ENCODE data around the gene FXR1. TPM values are rescaled to one million over a fixed set of nuclear protein-coding genes. Genes with fewer than 3 reads are reported as not detected.

The FXR1 gene
- total RNA-seq, 1 experiment from 2014 or later, result 215 TPM

DNA sequence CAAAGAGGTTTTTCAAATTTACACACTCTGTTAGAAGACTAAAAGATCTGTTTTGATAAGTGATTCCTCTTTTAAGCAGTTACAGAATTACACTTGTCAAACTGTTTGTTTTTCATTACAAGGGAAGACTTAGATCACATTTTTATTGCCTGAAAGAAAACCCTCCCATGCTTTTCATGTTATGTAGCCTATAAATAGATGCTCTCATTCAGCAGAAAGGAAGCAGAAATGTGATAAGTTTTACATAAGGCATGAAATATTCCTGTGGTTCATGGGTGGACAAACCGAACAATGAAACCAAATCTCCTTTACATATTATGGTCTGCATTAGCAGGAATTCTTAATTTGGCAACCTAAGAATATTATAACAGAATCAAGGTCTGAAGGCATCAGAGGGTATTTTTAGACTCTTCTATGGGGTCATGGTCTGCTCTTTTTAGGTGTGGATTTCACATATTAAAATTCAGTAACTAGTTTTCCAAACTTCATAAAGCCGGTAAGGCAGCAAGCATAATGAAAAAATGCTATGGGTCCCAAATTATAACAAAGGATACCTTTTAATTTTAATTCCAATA is 37.3 kb upstream of the FXR1 start:
- intact Hi-C loops (cut with micrococcal nuclease), result no loop called here

GRCh38 chr3:180881065-180881801 is 31.2 kb upstream of the FXR1 start:
- Histone ChIP-seq H4K20me1 (ENCODE audit: insufficient read depth) (no peaks in the 10 kb centered on the region; the same call in 1 of the 2 replicates), H2AFZ (ENCODE audit: low read depth, low read length, poor library complexity, severe bottlenecking) (no peak overlapping the region), H3K79me2 (ENCODE audit: insufficient read depth, low read length) (no peaks in the 10 kb centered on the region), H3K27ac (ENCODE audit: low read depth, low read length) (no peak overlapping the region), H3K4me2 (ENCODE audit: low read length) (no peak overlapping the region), H3K9me2 (ENCODE audit: insufficient read depth) (no peaks in the 10 kb centered on the region), H3K27me3 (ENCODE audit: insufficient read depth, low read length) (no peaks in the 10 kb centered on the region), H3K36me3 (ENCODE audit: control insufficient read depth in 1 of 2, insufficient read depth in 2 of 2, low read length in 2 of 2) (no peaks in the 10 kb centered on the region), H3K9me3 (ENCODE audit: control insufficient read depth in 1 of 2, insufficient read depth in 1 of 2, low read depth in 1 of 2, low read length in 2 of 2) (no peaks in the 10 kb centered on the region), H3K9ac (ENCODE audit: low read length) (no peak overlapping the region), H3K4me1 (ENCODE audit: control insufficient read depth in 1 of 2, insufficient read depth in 2 of 2, low read length in 2 of 2) (no peaks in the 10 kb centered on the region), H3K4me3 (replicated peaks in 1 of 2; ENCODE audit: low read depth in 1 of 2, low read length in 2 of 2) (no peak overlapping the region)
- DNase-seq (ENCODE audit: low read depth, low spot score) (no peak), ATAC-seq (no peak)
- intact Hi-C loops (cut with micrococcal nuclease), result no loop called here
- no peak for TF ChIP-seq ZFX (IDR thresholded peaks at IDR 0.05)
- no peak for TF ChIP-seq POLR2AphosphoS5 (IDR thresholded peaks at IDR 0.05; ENCODE audit: low read depth, low read length)
- no peak for TF ChIP-seq RAD21 (IDR thresholded peaks at IDR 0.05; ENCODE audit: low read depth)
- TF ChIP-seq EZH2 (IDR thresholded peaks at IDR 0.05), result no peak
- TF ChIP-seq SRF (IDR thresholded peaks at IDR 0.05; ENCODE audit: low read depth), result no peak
- TF ChIP-seq, protein P1, sequence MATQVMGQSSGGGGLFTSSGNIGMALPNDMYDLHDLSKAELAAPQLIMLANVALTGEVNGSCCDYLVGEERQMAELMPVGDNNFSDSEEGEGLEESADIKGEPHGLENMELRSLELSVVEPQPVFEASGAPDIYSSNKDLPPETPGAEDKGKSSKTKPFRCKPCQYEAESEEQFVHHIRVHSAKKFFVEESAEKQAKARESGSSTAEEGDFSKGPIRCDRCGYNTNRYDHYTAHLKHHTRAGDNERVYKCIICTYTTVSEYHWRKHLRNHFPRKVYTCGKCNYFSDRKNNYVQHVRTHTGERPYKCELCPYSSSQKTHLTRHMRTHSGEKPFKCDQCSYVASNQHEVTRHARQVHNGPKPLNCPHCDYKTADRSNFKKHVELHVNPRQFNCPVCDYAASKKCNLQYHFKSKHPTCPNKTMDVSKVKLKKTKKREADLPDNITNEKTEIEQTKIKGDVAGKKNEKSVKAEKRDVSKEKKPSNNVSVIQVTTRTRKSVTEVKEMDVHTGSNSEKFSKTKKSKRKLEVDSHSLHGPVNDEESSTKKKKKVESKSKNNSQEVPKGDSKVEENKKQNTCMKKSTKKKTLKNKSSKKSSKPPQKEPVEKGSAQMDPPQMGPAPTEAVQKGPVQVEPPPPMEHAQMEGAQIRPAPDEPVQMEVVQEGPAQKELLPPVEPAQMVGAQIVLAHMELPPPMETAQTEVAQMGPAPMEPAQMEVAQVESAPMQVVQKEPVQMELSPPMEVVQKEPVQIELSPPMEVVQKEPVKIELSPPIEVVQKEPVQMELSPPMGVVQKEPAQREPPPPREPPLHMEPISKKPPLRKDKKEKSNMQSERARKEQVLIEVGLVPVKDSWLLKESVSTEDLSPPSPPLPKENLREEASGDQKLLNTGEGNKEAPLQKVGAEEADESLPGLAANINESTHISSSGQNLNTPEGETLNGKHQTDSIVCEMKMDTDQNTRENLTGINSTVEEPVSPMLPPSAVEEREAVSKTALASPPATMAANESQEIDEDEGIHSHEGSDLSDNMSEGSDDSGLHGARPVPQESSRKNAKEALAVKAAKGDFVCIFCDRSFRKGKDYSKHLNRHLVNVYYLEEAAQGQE (IDR thresholded peaks at IDR 0.05; ENCODE audit: low read depth), result no peak
- TF ChIP-seq EGR1 (IDR thresholded peaks at IDR 0.05; ENCODE audit: low read depth), result no peak
- TF ChIP-seq MAX (IDR thresholded peaks at IDR 0.05), result no peak
- no peak for TF ChIP-seq POLR2A (IDR thresholded peaks at IDR 0.05; ENCODE audit: borderline replicate concordance, extremely low read depth, insufficient read depth, insufficient read length)
- TF ChIP-seq JUND (IDR thresholded peaks at IDR 0.05), result no peak
- no peak for TF ChIP-seq CEBPB (IDR thresholded peaks at IDR 0.05; ENCODE audit: low read depth)
- no peak for TF ChIP-seq CBX3 (IDR thresholded peaks at IDR 0.05; ENCODE audit: low read depth)
- TF ChIP-seq SP1 (IDR thresholded peaks at IDR 0.05; ENCODE audit: low read depth), result no peak
- no peak for TF ChIP-seq TCF7L2 (IDR thresholded peaks at IDR 0.05; ENCODE audit: borderline replicate concordance, extremely low read depth, insufficient read depth, insufficient read length)
- no peak for TF ChIP-seq ATF3 (IDR thresholded peaks at IDR 0.05)
- TF ChIP-seq YY1 (IDR thresholded peaks at IDR 0.05; ENCODE audit: extremely low read depth, insufficient replicate concordance, low read depth, low read length), result no peak
- POLR2A ChIA-PET, result no interaction called here
- CTCF ChIA-PET, result no interaction called here
- no TSS peak for BruUV-seq (replicated peaks)
- RAD21 ChIA-PET (ENCODE audit: low non-redundant PET in 1 of 2, low total read pairs in 2 of 2, uncharacterized antibody in 2 of 2, unreplicated experiment in 2 of 2), result no interaction called here

More for the DNA sequence above, 37.3 kb upstream of the FXR1 start:
- Histone ChIP-seq H4K20me1 (ENCODE audit: insufficient read depth) (no peaks in the 10 kb centered on the region; the same call in 1 of the 2 replicates), H3K4me3 (replicated peaks in 1 of 2; ENCODE audit: low read depth in 1 of 2, low read length in 2 of 2) (no peak overlapping the region), H3K27me3 (ENCODE audit: insufficient read depth, low read length) (no peaks in the 10 kb centered on the region), H3K9me2 (ENCODE audit: insufficient read depth) (no peaks in the 10 kb centered on the region), H3K9ac (ENCODE audit: low read length) (no peak overlapping the region), H3K4me2 (ENCODE audit: low read length) (no peak overlapping the region), H3K27ac (ENCODE audit: low read depth, low read length) (no peak overlapping the region), H2AFZ (ENCODE audit: low read depth, low read length, poor library complexity, severe bottlenecking) (no peak overlapping the region), H3K9me3 (ENCODE audit: control insufficient read depth in 1 of 2, insufficient read depth in 1 of 2, low read depth in 1 of 2, low read length in 2 of 2) (no peaks in the 10 kb centered on the region), H3K36me3 (ENCODE audit: control insufficient read depth in 1 of 2, insufficient read depth in 2 of 2, low read length in 2 of 2) (no peaks in the 10 kb centered on the region), H3K79me2 (ENCODE audit: insufficient read depth, low read length) (no peaks in the 10 kb centered on the region), H3K4me1 (ENCODE audit: control insufficient read depth in 1 of 2, insufficient read depth in 2 of 2, low read length in 2 of 2) (no peaks in the 10 kb centered on the region)
- ChIA-PET CTCF (no interaction called here), POLR2A (no interaction called here), RAD21 (ENCODE audit: low non-redundant PET in 1 of 2, low total read pairs in 2 of 2, uncharacterized antibody in 2 of 2, unreplicated experiment in 2 of 2) (no interaction called here)
- TF ChIP-seq TCF7L2 (IDR thresholded peaks at IDR 0.05; ENCODE audit: borderline replicate concordance, extremely low read depth, insufficient read depth, insufficient read length), result no peak
- no TSS peak for BruUV-seq (replicated peaks)
- ATAC-seq, result no peak
- no peak for DNase-seq (ENCODE audit: low read depth, low spot score)

Data from HCT116 (cell line).